ENCODE data around the gene UTP11.

- no peak for TF ChIP-seq GATA2 (IDR thresholded peaks at IDR 0.05; ENCODE audit: low read depth, low read length)
- no peak for TF ChIP-seq GATA3 (IDR thresholded peaks at IDR 0.05; ENCODE audit: low read depth, low read length)
Measured at GRCh38 chr1:38020396-38020795, 7.9 kb downstream of the UTP11 start.

All from SH-SY5Y (cell line).